Stimulated activated CD4-positive, alpha-beta T cell treated with anti-CD3 and anti-CD28 coated beads, Interleukin-12 subunit alpha, Interleukin-12 subunit beta, amount 100 ng/mL, for 48 hours (primary cell): ENCODE measurements around the gene PHOSPHO1.

Source experiments
- DNase-seq, 3 donors: peaks; one replicate each; pipeline ENCODE4 v3.0.0-alpha.2; 2020; ENCODE audit warnings: low read depth in 2 of 3, low spot score in 1 of 3

The PHOSPHO1 gene

DNA sequence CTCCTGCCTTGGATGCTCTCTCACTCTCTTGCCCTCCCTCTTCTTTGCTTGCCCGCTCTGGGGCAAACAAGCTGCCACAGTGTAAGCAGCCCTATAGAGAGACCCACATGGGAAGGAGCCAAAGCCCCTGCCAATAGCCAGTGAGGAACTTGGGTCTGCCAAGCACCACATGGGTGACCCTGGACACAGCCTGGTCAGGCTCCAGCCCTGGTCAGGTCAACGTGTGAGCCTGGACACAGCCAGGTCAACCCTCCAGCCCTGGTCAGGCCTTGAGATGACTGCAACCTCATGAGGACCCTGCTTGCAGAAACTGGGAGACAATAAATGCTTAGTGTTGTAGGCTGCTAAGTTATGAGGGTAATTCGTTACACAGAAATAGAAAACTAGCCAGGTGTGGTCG lies 14.3 kb upstream of the PHOSPHO1 start:
- no peak for DNase-seq

GRCh38 chr17:49242813-49243212 lies 12.2 kb upstream of the PHOSPHO1 start:
- no peak for DNase-seq

- DNase-seq, result no peak
Measured at GRCh38 chr17:49241692-49242397, 11.3 kb upstream of the PHOSPHO1 start.

DNA sequence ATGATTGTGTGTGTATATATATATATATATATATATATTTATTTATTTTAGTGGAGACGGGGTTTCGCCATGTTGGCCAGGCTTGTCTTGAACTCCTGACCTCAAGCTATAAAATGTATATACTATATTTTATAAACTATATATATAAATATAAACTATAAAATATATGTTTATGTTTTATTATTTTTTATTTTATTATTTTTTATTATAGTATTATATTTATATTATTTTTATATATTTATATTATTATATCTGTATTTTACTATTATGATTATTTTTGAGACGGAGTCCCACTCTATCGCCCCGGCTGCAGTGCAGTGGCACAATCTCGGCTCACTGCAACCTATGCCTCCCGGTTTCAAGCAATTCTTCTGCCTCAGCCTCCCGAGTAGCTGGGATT lies 10.5 kb upstream of the PHOSPHO1 start:
- DNase-seq, result no peak

- DNase-seq, result no peak
Measured at GRCh38 chr17:49240619-49241018, 10.0 kb upstream of the PHOSPHO1 start.

DNA sequence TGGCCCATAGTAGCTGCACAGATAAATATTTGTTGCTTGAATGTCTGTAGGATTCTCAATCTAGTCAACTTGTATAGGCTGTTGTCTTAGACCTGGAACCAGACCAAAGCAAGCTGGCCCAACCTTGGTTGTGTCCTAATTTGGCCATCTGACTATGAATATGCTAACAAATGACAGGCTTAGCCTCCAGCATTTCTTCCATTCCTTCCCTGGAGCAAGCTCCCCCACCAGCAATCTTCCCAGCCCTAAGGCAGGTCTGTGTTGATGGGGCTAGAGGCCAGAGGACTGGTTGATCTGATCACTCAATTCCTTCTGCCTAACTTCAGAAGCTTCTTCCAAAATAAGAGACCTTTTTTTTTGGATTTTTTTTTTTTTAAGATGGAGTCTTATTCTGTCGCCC lies 9.4 kb upstream of the PHOSPHO1 start:
- no peak for DNase-seq

DNA sequence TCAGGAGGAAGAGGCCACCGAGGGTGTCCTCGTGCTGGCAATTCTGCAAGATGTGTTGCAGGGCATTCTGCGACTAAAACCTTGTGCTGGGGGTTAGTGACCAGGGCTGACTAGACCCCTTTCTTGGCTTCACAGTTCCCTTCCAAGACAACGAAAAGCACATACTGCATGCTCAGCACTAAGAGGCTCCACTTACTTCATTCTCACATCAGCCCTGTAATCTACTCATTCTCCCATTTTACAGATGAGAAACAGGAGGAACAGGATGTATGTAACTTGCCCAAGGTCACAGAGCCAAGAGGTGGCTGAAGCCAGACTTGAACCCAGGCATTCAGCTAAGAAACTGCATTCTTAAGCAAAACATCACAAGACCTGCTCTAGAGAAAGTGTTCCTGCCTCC lies 5.3 kb upstream of the PHOSPHO1 start:
- no peak for DNase-seq

- no peak for DNase-seq
Measured at GRCh38 chr17:49234509-49235080, 4.0 kb upstream of the PHOSPHO1 start.

DNA sequence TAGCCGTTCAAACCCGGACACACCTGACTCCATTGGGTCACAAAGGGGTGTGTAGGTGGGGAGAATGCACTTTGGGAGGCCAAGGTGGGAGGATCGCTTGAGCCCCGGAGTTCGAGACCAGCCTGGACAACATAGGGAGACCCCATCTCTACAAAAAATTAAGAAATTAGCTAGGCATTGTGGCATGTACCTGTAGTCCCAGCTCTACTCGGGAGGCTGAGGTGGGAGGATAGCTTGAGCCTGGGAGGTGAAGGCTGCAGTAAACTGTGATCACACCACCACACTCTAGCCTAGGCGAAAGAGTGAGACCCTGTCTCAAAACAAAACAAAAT lies 942 bp upstream of the PHOSPHO1 start:
- DNase-seq, result no peak

DNA sequence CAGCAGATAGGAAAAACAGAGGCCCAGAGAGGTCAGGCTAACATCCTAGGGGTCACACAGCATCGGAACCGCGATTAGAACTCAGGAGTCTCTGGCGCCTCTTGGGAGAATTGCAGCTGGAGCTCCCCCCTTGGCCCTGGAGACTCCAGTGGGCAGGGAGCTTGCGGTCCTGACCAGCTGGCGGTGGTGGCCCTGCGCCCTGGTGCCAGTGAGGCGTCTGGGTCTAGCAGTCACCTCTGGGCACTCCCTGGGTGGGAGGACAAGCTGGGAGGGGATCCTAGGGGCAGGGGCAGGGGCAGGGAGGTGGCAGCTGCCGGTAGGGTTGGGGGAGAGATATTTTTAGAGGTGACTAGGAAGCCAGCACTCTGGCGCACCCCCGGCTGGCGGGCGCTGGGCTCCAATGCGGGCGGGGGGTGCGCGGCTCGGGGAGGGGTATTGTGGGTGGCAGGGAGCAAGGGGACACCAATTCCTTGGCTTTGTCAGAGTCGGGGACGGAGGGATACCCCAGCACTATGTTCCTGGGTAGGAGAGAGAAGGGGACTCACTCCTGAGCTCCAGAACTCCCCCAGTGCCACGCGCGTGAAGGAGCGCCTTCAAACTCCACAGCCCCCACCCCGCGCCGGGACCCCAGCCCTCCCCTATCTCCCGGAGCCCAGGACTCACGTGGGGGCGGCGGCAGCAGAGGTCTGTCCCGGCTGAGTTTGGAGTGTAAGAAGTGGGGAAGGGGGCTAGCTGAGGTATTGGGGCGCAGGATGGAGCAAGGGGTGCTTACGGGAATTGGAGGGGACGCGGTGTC lies 584 bp downstream of the PHOSPHO1 start:
- no peak for DNase-seq

DNA sequence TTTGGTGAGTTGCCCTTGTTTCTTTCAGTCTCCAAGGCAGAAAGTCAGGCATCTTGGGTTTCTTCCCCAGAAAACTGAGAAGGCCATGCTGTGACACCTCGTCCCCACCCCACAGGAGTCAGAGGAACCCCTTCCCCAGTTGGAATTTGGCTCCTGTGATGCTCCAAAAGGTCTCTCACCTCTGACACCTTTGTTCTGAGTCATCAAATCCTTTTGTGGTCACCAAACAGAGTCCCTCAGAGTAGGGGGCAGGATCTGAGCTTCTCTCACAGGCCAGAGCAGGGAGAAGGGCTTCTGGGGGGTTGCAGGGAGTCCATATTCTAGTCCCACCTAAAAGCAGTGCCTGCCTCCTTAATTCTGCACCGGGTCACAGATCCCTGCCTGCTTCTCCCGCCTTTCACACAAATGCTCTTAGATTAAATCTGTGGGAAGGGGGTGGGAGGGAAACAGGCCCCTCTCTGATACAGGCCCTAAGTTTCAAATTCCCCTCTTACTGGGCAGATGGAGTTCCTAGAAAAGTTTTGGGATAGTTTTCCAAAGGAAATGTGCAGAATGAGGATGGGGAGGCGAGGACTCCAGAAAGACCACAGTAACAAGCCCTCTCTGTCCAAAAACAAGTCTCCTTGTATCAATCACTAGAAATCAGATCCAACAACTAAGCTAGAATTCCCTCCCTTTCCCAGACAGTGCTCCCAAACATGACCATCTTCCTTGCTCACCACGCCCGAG lies 1.3 kb downstream of the PHOSPHO1 start:
- DNase-seq, result no peak

DNA sequence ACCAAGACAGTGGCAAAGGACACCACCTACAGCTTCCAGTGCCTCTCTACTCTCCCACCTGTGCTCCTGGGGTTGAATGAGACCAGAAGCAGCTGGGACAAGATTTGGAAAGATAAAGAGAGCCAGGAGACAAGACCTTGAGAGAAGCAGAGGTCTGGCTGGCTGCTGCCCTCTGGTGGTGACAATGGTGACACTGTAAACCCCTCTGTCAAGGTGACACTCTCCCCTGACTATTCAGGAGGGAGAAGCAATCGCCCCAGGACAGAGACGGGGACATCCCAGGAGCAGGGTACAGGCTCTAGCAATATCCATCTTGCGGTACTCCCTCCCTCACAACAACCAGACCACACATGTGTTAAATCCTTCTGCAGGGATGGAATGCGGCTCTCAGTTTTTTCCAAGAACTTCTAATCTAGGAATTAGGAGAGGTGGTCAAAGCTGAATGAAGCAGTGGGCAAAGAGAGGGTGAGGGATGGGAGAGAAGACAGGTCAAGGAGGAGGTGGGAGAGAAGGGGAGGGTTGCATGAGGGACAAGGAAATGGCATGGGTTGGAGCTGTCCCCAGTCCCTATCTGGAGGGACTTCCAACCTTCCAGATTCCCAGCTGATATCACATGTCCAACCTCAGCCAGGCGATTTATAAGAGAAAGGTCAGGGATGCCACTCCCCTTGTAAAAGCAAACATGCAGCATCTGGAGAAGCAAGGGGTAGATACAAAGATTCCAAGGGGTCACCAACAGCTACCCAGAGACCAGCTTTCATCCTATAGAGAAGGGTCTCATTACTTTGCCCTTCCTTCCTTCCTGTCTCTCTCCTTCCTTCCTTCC lies 2.9 kb downstream of the PHOSPHO1 start:
- DNase-seq, result peak; percentile 60 to 77 (median 70)

DNA sequence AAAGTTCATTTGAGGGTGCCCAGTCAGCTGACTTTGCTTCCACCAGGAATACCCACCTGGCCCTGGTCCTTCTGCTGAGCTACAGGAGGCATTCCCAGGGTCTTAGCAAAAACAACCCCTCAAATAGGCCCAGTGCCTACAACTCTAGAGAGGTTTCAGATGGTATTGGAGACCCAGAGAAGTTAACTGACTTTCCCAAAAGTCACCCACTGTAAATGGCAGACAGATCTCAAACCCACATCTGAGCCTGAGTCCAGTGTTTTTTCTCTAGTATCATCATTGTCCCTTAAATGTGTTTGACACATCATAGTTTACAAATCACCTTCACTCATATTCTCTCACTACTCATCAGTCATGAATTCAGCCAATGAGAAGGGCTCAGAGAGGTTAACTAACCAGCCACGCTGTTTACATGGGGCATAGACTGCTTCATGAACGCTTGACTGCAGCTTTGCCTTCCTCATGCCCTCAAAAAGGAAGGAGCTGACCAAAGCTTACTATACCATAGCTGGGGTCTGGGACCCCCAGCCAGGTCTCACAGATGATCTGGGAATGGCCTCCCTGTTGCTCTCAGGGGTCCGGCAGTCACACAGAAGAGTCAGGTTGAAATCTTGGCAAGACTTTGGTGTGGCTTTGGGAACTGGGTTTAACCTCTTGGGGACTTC lies 3.7 kb downstream of the PHOSPHO1 start:
- DNase-seq, result no peak

- no peak for DNase-seq
Measured at GRCh38 chr17:49225554-49226236, 4.9 kb downstream of the PHOSPHO1 start.

- no peak for DNase-seq
Measured at GRCh38 chr17:49224997-49225337, 5.6 kb downstream of the PHOSPHO1 start.

DNA sequence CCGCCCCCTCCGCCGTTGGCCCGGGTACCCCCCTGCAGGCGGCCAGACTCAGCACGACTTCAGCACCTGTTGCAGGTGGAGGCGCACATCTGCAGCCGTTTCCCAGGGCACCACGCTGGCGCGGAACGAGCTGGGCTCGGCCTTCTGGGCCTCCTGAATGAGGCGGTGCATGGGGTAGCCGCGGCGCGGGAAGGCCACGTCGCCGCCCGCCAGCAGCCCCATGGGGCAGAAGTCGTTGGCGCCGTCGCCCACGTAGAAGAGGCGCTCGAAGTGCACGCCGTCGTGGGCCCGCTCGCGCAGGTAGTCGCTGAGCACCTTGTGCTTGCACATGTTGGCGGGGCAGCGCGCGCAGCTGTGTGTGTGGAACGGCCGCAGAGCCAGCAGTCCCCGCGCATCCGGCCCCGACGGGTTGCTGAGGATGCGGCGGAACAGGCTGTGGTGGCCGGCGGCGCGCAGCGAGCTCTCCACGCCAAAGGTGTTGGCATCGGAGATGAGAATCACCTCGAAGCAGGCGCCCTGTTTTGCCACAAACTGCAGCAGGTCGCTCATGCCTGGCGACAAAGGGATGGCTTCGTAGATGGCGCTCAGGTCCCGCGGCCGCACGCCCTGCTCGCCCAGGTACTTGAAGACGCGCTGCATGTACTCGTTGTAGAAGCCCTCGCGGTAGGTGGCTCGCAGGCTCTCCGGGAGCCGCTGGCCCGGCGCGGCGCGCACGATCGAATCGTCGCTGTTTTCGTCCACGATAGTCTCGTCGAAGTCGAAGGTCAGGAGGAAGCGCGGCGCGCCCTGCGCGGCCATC lies 6.2 kb downstream of the PHOSPHO1 start:
- DNase-seq, result peak in 1 of 3 donors; percentile 28

DNA sequence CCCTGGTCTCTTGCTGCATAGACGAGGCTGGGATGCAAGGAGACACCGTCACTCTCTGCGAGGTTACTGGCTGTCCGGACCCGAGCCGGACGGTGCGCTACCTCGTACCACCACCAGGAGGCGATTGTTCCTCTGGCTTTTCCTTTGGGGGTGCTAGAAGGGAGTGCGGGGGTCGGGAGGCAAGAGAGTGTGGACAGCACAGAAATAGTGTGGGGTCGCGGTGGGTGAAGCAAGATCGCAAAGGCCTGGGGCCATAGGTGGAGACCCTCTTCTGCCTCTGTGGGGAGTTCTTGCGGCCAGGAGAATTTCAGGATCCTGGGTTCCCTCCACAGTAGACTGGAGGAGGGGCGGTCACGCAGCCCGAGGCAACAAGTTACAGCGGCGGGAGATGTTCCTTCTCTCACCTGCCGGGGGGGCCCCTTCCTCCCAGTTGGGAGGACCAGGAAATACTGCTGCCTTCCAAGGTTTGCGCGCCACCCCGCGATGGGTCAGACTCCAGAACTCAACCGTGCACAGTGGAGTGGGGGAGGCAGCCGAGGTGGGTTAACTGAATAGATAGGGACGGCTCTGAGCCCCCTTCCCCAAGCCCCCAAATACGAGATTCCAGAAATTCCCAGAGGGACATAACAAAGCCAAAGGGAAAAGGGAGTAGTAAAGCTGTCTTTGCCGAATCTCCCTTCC lies 6.9 kb downstream of the PHOSPHO1 start:
- DNase-seq, result peak; percentile 43 to 87 (median 61)

- DNase-seq, result no peak
Measured at GRCh38 chr17:49223168-49223516, 7.4 kb downstream of the PHOSPHO1 start.

GRCh38 chr17:49219987-49220386 lies 10.6 kb downstream of the PHOSPHO1 start:
- no peak for DNase-seq
